SH-SY5Y (cell line): ENCODE results near the gene S100A14.

ENCODE experiments used
- GATA2 ChIP-seq: IDR thresholded peaks from 2 replicates; pipeline ENCODE4 v1.6.1; 2011; ENCODE audit warnings: mild to moderate bottlenecking, low read depth, low read length
- GATA3 ChIP-seq: IDR thresholded peaks from 2 replicates; pipeline ENCODE4 v1.6.1; 2011; ENCODE audit warnings: low read depth, mild to moderate bottlenecking, low read length, moderate library complexity

- TF ChIP-seq GATA3 (no peak), GATA2 (no peak)
Measured at GRCh38 chr1:153647346-153647714, 31.2 kb upstream of the S100A14 start.
